Epithelial cell of esophagus (primary cell): ENCODE results near the gene SHISA4.

Experiments
- DNase-seq: peaks from one replicate; pipeline ENCODE4 v3.0.0; 2010; ENCODE audit warnings: low read depth
- H3K4me3 ChIP-seq: 2 replicates; pipeline ENCODE4 v1.5.1; 2011; ENCODE audit warnings: mild to moderate bottlenecking, low read length, control low read depth
- CTCF ChIP-seq: IDR thresholded peaks from 2 replicates; pipeline ENCODE4 v1.5.1; 2011; ENCODE audit warnings: low read depth, mild to moderate bottlenecking, low read length, control low read depth, inconsistent platforms; ENCODE audit not compliant: insufficient read depth; ENCODE audit errors: missing control alignments

Gene SHISA4

GRCh38 chr1:201889090-201889968, 631 bp downstream of the SHISA4 start:
- H3K4me3 ChIP-seq, result peak overlapping the region; percentile 52
- DNase-seq, result no peak
- no peak for TF ChIP-seq CTCF

- H3K4me3 ChIP-seq, result no peak overlapping the region
- no peak for TF ChIP-seq CTCF
- no peak for DNase-seq
Observed at GRCh38 chr1:201890223-201890622, 1.5 kb downstream of the SHISA4 start.

DNA sequence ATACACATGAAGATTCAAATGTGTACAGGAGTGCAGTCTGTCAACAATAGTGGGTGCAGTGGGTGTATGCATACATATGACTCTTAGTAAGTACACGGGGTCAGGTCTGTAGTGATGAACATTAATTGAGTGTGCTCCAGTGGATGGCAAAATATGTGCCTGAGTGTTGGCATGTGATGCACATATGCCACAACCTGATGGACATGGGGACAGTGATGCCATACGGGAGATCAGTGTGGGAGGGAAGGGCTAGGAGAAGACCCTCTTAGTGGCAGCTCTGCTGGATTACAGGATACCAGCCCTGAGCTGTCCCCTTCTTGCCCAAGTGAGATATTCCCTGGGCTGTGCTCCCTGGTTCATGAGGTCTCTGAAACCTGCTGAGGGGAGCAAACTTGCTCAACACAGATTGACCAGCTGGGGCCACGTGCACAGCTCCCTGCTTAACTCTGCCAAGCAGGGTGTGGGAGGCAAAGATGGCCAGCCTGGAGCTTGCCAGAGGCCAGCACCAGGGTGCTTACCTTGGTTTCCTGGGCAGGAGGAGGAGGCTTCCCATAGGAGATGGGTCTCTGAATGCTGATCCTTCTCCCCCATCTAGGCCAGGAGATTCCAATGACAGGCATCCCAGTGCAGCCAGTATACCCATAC, 2.2 kb downstream of the SHISA4 start:
- DNase-seq, result no peak
- H3K4me3 ChIP-seq, result no peak overlapping the region
- no peak for TF ChIP-seq CTCF

- no peak for DNase-seq
- no peak for TF ChIP-seq CTCF
- H3K4me3 ChIP-seq, result no peak overlapping the region
Observed at GRCh38 chr1:201891451-201892045, 2.9 kb downstream of the SHISA4 start.

DNA sequence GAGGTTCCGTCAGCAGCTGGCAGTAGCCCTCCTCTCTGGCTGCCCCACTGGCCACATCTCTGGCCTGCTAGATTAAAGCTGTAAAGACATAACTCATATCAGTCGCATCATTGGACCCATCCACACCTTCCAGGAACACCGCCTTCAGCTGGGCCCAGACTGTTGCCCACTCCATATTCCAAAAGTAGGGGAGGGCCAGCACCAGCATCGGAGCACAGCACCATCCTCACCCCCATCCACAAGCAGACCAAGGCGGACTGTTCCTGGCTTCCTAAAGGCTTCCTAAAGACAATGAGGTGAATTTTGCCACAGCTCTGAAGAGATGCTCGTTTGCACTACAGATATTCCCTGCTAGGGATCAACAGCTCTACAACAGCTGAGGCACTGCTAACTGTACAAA, 3.5 kb downstream of the SHISA4 start:
- no peak for DNase-seq
- TF ChIP-seq CTCF, result no peak
- H3K4me3 ChIP-seq, result no peak overlapping the region

DNA sequence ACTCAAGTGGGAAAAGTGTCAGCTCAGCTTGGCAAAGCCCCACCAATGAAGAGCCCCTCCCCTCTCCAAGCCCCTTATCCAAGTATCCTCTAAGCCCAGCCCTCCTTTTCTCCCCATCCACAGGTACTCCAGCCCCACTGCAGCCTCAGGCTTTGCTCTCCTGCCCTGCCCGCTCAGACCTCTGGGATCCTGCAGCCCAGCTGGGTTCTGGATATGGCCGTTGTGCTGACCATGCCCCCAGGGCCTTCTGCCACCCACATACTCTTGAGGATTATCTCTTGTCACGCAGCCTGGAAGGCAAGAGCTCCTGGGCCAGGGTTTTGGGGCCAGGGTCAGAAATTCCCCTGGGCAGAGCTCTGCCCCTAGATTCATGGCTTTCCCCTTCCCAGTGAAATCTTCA, 4.7 kb downstream of the SHISA4 start:
- no peak for TF ChIP-seq CTCF
- DNase-seq, result no peak
- H3K4me3 ChIP-seq, result no peak overlapping the region
